ENCODE measurements around the gene PCDHA4.
"Not testable (repeated sequence)": the region's sequence is repeated elsewhere in the genome, so short reads cannot be mapped to it uniquely, and the experiment has no call there.

Gene PCDHA4

GRCh38 chr5:140806834-140807775, at the start of gene PCDHA4:
PCDHA4 (plus strand) TSS chr5:140807068.
- TF ChIP-seq POLR2A (IDR thresholded peaks at IDR 0.05; ENCODE audit: low read depth, low read length) = no peak
- DNase-seq (ENCODE audit: insufficient read length, low spot score) = no peak
- FAIRE-seq = peak; percentile 71

DNA sequence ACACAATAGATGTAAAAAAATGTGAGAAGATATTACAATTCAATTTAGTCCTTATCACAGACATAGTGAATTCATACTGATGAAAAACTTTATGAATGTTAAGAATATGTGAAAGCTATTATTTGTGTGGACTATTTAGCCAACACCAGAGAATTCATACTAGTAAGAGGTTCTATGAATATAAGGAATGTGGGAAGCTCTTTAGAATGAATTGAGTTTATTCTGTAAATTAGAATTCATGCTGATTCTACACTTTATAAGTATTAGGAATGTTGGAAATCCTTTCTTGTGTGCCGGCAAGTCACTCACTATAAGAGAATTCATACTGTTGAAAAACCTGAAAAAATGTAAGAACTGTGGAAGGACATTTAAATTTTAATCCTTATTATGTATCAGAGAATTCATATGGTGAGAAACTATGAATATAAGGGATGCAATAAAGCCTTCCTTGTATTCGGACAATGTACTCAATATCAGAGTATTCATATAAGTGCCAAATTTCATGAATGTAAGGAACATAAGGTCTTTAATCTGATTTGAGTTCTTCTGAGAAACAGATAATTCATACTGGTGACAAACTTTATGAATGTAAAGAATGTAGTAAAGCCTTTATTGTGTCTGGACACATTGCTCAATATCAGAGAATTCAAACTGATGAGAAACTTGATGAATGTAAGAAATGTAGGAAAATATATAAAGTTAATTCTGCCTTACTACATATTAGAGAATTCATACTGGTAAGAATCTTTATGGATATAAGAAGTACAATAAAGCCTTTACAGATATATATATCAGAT, 42.5 kb upstream of the PCDHA4 start:
- no peak for TF ChIP-seq POLR2A (IDR thresholded peaks at IDR 0.05; ENCODE audit: low read depth, low read length)
- FAIRE-seq (no peak), DNase-seq (ENCODE audit: insufficient read length, low spot score) (no peak)

GRCh38 chr5:140767444-140767843, 39.4 kb upstream of the PCDHA4 start:
- DNase-seq (ENCODE audit: insufficient read length, low spot score) (no peak), FAIRE-seq (no peak)
- TF ChIP-seq POLR2A (IDR thresholded peaks at IDR 0.05; ENCODE audit: low read depth, low read length) = no peak

DNA sequence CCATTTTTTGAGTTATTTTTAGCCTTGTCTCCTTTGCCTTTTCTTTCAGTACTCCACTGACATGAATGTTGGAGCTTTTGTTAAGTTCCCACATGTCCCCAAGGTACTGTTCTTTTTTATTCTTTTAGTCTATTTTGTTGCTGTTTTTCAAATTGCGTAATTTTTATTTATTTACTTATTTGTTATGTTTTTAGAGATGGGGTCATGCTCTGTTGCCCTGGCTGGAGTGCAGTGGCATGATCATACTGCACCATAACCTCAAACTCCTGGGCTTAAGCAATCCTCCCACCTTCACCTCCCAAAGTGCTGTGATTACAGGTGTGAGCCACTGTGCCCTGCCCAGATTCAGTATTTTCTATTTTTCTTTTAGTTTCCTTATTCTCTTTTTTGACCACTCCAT, 26.4 kb upstream of the PCDHA4 start:
- no peak for DNase-seq (ENCODE audit: insufficient read length, low spot score)
- FAIRE-seq = no peak
- no peak for TF ChIP-seq POLR2A (IDR thresholded peaks at IDR 0.05; ENCODE audit: low read depth, low read length)

DNA sequence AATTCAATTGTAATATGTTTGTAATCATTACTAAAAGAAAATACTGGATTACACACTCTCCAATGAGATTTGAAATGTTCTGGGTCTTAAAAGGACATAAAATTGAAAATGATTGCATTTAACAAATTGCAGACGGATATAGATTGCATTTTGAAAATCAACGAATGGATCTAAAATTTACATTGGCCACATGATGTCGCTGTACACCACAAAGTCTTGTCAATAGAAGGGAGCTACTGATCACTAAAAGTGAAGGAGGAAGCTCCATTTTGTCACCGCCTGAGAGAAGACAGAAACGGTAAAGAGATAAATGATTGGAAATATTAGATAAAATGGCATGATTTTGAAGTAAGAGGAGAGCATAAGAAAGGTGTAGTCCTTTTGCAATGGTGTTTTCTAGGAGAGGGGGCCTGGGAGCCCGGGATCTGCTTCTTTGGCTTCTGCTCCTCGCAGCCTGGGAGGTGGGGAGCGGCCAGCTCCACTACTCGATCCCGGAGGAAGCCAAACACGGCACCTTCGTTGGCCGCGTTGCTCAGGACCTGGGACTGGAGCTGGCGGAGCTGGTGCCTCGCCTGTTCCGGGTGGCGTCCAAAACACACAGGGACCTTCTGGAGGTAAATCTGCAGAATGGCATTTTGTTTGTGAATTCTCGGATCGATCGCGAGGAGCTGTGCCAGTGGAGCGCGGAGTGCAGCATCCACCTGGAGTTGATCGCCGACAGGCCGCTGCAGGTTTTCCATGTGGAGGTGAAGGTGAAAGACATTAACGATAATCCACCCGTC, 20.8 kb upstream of the PCDHA4 start, which contains the start of gene PCDHA1:
TSS of gene PCDHA1 (plus strand) at position 236 of the 782 bp plus-strand sequence.
- peak; percentile 15 for FAIRE-seq
- no peak for DNase-seq (ENCODE audit: insufficient read length, low spot score)
- no peak for TF ChIP-seq POLR2A (IDR thresholded peaks at IDR 0.05; ENCODE audit: low read depth, low read length)

DNA sequence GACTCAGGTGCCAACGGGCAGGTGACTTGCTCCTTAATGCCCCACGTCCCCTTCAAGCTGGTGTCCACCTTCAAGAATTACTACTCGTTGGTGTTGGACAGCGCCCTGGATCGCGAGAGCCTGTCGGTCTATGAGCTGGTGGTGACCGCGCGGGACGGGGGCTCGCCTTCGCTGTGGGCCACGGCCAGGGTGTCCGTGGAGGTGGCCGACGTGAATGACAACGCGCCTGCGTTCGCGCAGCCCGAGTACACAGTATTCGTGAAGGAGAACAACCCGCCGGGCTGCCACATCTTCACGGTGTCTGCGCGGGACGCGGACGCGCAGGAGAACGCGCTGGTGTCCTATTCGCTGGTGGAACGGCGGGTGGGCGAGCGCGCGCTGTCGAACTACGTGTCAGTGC, 19.4 kb upstream of the PCDHA4 start:
- not testable (repeated sequence) for FAIRE-seq; DNase-seq (ENCODE audit: insufficient read length, low spot score)

DNA sequence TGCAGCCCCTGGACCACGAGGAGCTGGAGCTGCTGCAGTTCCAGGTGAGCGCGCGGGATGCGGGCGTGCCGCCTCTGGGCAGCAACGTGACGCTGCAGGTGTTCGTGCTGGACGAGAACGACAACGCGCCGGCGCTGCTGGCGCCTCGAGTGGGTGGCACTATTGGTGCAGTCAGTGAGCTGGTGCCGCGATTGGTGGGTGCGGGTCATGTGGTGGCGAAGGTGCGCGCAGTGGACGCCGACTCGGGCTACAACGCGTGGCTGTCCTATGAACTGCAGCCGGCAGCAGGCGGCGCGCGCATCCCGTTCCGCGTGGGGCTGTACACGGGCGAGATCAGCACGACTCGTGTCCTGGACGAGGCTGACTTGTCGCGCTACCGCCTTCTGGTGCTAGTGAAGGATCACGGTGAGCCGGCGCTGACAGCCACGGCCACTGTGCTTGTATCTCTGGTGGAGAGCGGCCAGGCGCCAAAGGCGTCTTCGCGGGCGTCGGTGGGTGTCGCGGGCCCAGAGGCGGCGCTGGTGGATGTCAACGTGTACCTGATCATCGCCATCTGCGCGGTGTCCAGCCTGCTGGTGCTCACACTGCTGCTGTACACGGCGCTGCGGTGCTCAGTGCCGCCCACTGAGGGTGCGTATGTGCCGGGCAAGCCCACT, 18.9 kb upstream of the PCDHA4 start:
- not testable (repeated sequence) for FAIRE-seq; DNase-seq (ENCODE audit: insufficient read length, low spot score)

GRCh38 chr5:140791089-140791488, 15.8 kb upstream of the PCDHA4 start:
- DNase-seq (ENCODE audit: insufficient read length, low spot score) (no peak), FAIRE-seq (no peak)

DNA sequence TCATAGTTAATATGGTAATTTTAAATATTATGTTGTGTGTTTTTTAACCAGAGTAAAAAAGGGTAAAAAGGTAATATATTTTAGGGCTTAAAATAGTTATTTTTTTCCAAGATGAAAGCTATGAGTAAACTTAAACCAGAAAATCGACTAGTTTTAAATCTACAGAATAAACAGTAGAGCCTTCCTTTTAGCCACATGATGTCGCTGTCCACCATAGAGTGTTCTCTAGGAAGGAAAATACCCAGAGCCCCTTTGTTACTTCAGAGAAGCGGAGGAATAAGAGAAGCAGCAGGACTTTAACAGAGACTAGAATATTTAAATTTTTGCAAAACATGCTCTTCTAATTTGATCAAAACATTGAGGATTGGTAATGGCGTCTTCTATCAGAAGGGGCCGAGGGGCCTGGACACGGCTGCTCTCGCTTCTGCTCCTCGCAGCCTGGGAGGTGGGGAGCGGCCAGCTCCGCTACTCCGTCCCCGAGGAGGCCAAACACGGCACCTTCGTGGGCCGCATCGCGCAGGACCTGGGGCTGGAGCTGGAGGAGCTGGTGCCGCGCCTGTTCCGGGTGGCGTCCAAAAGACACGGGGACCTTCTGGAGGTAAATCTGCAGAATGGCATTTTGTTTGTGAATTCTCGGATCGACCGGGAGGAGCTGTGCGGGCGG, 12.1 kb upstream of the PCDHA4 start, which contains the start of gene PCDHA2:
TSS of gene PCDHA2 (plus strand) at position 258 of the 664 bp plus-strand sequence.
- FAIRE-seq = no peak
- TF ChIP-seq POLR2A (IDR thresholded peaks at IDR 0.05; ENCODE audit: low read depth, low read length) = no peak
- no peak for DNase-seq (ENCODE audit: insufficient read length, low spot score)

More at GRCh38 chr5:140791089-140791488, 15.8 kb upstream of the PCDHA4 start:
- TF ChIP-seq POLR2A (IDR thresholded peaks at IDR 0.05; ENCODE audit: low read depth, low read length) = no peak

DNA sequence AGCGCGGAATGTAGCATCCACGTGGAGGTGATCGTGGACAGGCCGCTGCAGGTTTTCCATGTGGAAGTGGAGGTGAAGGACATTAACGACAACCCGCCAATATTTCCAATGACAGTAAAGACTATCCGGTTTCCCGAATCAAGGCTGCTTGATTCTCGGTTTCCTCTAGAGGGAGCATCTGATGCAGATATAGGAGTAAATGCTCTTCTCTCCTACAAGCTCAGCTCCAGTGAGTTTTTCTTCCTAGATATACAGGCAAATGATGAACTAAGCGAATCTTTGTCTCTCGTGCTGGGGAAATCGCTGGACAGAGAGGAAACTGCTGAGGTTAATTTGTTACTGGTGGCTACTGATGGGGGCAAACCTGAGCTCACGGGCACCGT, 11.6 kb upstream of the PCDHA4 start:
- TF ChIP-seq POLR2A (IDR thresholded peaks at IDR 0.05; ENCODE audit: low read depth, low read length) = no peak
- FAIRE-seq (peak; percentile 15), DNase-seq (ENCODE audit: insufficient read length, low spot score) (peak; percentile 54)

DNA sequence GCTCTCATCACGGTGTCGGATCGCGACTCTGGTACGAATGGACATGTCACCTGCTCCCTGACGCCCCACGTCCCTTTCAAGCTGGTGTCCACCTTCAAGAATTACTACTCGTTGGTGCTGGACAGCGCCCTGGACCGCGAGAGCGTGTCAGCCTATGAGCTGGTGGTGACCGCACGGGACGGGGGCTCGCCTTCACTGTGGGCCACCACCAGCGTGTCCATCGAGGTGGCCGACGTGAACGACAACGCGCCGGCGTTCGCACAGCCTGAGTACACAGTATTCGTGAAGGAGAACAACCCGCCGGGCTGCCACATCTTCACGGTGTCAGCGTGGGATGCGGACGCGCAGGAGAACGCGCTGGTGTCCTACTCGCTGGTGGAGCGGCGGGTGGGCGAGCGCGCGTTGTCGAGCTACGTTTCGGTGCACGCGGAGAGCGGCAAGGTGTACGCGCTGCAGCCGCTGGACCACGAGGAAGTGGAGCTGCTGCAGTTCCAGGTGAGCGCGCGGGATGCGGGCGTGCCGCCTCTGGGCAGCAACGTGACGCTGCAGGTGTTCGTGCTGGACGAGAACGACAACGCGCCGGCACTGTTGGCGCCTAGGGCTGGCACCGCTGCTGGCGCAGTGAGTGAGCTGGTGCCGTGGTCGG, 10.7 kb upstream of the PCDHA4 start:
- not testable (repeated sequence) for FAIRE-seq; DNase-seq (ENCODE audit: insufficient read length, low spot score)

- TF ChIP-seq POLR2A (IDR thresholded peaks at IDR 0.05; ENCODE audit: low read depth, low read length) = no peak
- FAIRE-seq (no peak), DNase-seq (ENCODE audit: insufficient read length, low spot score) (no peak)
These were observed 10.2 kb upstream of the PCDHA4 start for GRCh38 chr5:140796718-140797095.

Measured in H54 (cell line).